ENCODE measurements around the gene TENM4. TPM values are rescaled to one million over a fixed set of nuclear protein-coding genes. Genes with fewer than 3 reads are reported as not detected.

TENM4 gene
- total RNA-seq, 4 donors from 2014 or later: 16.8 to 158 (median 120) TPM

DNA sequence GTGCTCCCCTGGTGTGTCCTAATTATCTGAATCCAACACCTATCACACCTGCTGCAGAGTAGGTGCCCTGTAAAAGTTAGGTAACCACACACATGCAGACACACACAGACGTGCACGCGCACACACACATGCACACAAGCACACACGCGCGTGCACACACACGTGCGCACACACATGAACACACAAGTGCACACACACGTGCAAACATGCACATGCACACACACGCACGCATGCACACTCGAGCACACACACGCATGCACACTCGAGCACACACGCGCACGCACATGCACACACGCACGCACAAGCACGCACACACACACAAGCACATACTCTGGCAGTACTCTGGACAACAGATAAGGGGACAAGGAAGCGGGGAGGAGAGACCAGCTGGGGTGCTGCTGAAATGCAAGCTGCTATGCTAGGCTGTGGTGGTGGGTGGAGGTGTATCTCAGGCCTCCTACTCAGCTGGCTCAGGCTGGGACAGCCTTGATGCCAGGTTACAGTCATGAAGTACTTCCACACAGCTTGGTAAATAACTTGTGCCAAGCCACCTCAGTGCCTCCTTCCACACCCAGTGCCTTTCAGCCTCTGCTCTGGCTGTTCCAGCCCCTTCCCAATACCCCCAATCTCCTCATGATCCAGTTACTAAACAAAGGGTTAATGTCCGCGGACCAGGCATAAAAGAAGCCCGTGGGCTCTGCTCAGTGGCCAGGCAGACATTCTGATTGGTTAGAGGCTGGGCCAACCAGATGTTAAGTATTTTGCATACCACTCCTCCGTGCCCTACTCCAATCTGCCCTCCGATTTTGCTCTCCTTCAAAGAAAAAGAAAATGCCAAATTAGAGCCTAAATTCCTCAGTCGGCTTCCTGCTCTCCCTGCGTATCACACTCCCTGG lies 374.1 kb downstream of the TENM4 start:
- no peaks in the 10 kb centered on the region for H3K9me3 ChIP-seq
- no peak for DNase-seq
- H3K27me3 ChIP-seq: no peaks in the 10 kb centered on the region
- TF ChIP-seq CTCF (IDR thresholded peaks at IDR 0.05): no peak
- no peak for TF ChIP-seq POLR2A (IDR thresholded peaks at IDR 0.05)
- no peaks in the 10 kb centered on the region for H3K36me3 ChIP-seq
- intact Hi-C loops (cut with DNase I): no loop called here
- no peak overlapping the region for H3K4me3 ChIP-seq (replicated peaks in 1 of 3)
- WGBS, 2 donors: 77 to 84% methylated on average over 28 of the region's 28 CpGs
- no peaks in the 10 kb centered on the region for H3K4me1 ChIP-seq
- no peak overlapping the region for H3K27ac ChIP-seq

DNA sequence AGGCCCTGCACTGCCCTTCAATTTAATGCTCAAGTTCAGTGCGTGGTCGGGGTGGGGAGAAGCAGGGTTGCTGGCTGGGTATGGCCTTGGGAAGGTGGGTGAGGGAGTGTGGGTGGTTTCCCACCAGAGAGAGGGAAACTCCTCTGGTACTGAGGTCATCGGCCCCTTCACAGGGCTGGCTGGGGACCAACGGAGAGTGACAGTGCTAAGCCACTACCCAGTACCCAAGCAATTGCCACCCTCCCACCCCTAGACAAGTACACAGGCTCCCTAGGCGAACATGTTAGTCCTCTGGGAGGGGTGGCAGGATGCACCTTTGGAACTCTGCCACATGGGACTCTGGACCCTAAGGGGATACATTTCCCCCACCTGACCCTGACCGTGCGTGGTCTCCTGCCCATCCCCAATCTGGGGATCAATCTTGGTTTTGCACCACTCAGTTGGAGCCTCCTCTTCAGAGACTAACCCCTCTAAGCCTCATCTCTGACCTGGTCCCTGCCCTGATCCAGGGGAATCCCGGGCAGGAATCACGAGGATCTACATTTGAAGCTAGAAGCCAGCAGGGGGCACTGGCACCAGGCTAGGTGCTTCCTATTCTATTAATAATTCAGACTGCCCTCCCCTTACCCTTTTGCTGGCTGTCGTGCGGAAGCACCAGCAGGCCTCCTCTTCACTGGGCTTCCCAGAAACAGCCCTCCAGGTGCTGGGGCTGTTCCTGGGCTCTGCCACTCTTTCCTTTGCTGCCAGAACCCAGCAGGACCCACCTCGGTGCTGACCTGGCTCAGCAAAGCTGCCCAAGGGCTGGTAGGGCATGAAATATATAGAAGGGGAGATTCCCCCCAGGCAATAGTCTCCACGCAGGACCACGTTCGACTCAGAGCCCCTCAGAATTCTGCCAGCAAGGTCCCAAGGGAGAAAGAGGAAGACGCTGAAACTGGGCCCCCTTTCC lies 377.7 kb downstream of the TENM4 start:
- WGBS, 2 donors: 57 to 72% methylated on average over 11 to 16 of the region's 16 CpGs
- no peaks in the 10 kb centered on the region for H3K36me3 ChIP-seq
- H3K4me3 ChIP-seq (replicated peaks in 1 of 3): no peak overlapping the region
- H3K4me1 ChIP-seq: no peaks in the 10 kb centered on the region
- DNase-seq: peak in 1 of 2 donors; percentile 30
- no peaks in the 10 kb centered on the region for H3K27me3 ChIP-seq
- H3K27ac ChIP-seq: no peak overlapping the region
- TF ChIP-seq POLR2A (IDR thresholded peaks at IDR 0.05) (no peak), CTCF (IDR thresholded peaks at IDR 0.05) (peak in 2 of 6 experiments; percentile 6 to 35)
- H3K9me3 ChIP-seq: no peaks in the 10 kb centered on the region
- intact Hi-C loops (cut with DNase I): no loop called here

DNA sequence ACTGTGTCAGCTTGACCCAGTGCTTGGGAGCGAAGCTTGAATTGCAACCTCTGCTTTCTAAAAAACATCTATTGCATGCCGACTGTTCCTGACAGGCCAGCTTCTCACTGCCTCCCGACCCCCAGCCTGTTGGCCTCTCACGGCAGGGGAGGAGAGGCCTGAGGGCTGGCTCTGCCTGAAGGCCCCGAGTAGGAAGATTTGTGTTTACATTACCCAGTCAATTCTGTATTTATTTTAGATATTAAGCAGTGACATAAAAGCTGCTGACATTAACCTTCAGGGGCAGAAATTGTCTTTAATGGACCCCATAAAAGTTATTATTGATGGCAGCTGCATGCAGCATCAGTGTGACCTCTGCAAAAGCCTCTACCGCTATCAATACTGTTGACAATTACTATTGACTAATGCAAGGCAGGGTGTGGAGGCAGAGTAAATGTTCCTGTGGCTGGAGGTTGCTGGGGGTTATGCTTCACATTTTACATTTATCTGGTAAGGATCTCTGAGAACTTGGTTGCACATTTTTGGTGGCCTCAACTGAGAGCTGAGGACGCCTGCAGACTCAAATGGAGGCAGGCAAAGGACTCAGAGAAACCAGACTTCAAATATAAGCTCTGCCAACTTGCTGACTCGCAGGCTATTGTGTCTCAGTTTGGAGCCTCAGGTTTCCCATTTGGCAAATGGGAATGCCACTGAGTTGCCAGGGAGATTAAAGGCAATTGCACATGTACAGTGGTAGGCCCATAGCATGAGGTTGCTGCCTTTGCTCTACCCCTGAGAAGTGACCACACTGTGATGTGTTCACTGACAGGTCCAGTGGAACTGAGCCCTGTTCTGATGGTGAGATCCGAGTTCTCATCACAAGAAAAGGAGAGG lies 380.5 kb downstream of the TENM4 start:
- H3K27ac ChIP-seq: no peak overlapping the region
- no peaks in the 10 kb centered on the region for H3K36me3 ChIP-seq
- no peak for TF ChIP-seq POLR2A (IDR thresholded peaks at IDR 0.05)
- no peak for TF ChIP-seq CTCF (IDR thresholded peaks at IDR 0.05)
- no peak overlapping the region for H3K4me3 ChIP-seq (replicated peaks in 1 of 3)
- no peaks in the 10 kb centered on the region for H3K9me3 ChIP-seq
- 80 to 85% methylated on average over 9 of the region's 9 CpGs for WGBS, 2 donors
- no peak for DNase-seq
- intact Hi-C loops (cut with DNase I): no loop called here
- H3K4me1 ChIP-seq: no peaks in the 10 kb centered on the region
- H3K27me3 ChIP-seq: no peaks in the 10 kb centered on the region

- no peak overlapping the region for H3K4me3 ChIP-seq (replicated peaks in 1 of 3)
- H3K4me1 ChIP-seq: no peaks in the 10 kb centered on the region
- intact Hi-C loops (cut with DNase I): no loop called here
- 97% methylated on average over 4 of the region's 4 CpGs for WGBS, 2 donors
- H3K9me3 ChIP-seq: no peaks in the 10 kb centered on the region
- no peak overlapping the region for H3K27ac ChIP-seq
- no peaks in the 10 kb centered on the region for H3K36me3 ChIP-seq
- DNase-seq: no peak
- H3K27me3 ChIP-seq: no peaks in the 10 kb centered on the region
- no peak for TF ChIP-seq POLR2A (IDR thresholded peaks at IDR 0.05)
- TF ChIP-seq CTCF (IDR thresholded peaks at IDR 0.05): no peak
Observed at GRCh38 chr11:79059141-79059540, 381.7 kb downstream of the TENM4 start.
